GM18861 (cell line): ENCODE results near the gene DSTN.

ENCODE experiments used
- ATAC-seq: cut with Tn5 transposase; IDR thresholded peaks from one replicate; pipeline ENCODE4 v1.9.1; 2021; ENCODE audit not compliant: unreplicated experiment

DSTN gene

GRCh38 chr20:17545127-17545526 is 24.7 kb upstream of the DSTN start:
- no peak for ATAC-seq

- no peak for ATAC-seq
Observed at GRCh38 chr20:17549131-17549530, 20.7 kb upstream of the DSTN start.

- ATAC-seq = no peak
Observed at GRCh38 chr20:17555106-17555505, 14.8 kb upstream of the DSTN start.

GRCh38 chr20:17556837-17557674 is 12.8 kb upstream of the DSTN start:
- no peak for ATAC-seq

- ATAC-seq = no peak
Observed at GRCh38 chr20:17557675-17558006, 12.2 kb upstream of the DSTN start.

- ATAC-seq = no peak
Observed at GRCh38 chr20:17558154-17558940, 11.5 kb upstream of the DSTN start.

GRCh38 chr20:17558941-17559304 is 11.0 kb upstream of the DSTN start:
- no peak for ATAC-seq

- ATAC-seq = no peak
Observed at GRCh38 chr20:17559338-17559737, 10.5 kb upstream of the DSTN start.

- no peak for ATAC-seq
Observed at GRCh38 chr20:17560344-17561074, 9.4 kb upstream of the DSTN start.

GRCh38 chr20:17562804-17563305 is 7.0 kb upstream of the DSTN start:
- no peak for ATAC-seq

GRCh38 chr20:17565169-17565845 is 4.6 kb upstream of the DSTN start:
- no peak for ATAC-seq

GRCh38 chr20:17566345-17566744 is 3.5 kb upstream of the DSTN start:
- no peak for ATAC-seq

- ATAC-seq = no peak
Observed at GRCh38 chr20:17568045-17568788, 1.7 kb upstream of the DSTN start.

- no peak for ATAC-seq
Observed at GRCh38 chr20:17568972-17569521, 828 bp upstream of the DSTN start.

GRCh38 chr20:17570347-17571152 is 675 bp downstream of the DSTN start:
- ATAC-seq = peak; percentile 17

- peak; percentile 52 for ATAC-seq
Observed at GRCh38 chr20:17571153-17571527, 1.3 kb downstream of the DSTN start.

GRCh38 chr20:17572034-17572638 is 2.3 kb downstream of the DSTN start:
- no peak for ATAC-seq

GRCh38 chr20:17573463-17573862 is 3.6 kb downstream of the DSTN start:
- no peak for ATAC-seq

GRCh38 chr20:17576215-17576614 is 6.3 kb downstream of the DSTN start:
- no peak for ATAC-seq
